H7 (cell line): ENCODE measurements around the gene C15orf61. TPM values are rescaled to one million over a fixed set of nuclear protein-coding genes. Genes with fewer than 3 reads are reported as not detected.
A peak's percentile ranks its signal among the peaks of the same experiment; 100 is the strongest.

Experiments
- DNase-seq: peaks from one replicate; pipeline ENCODE4 v3.0.0; 2012
- H3K27me3 ChIP-seq: 2 replicates; pipeline ENCODE4 v1.6.0; 2011; ENCODE audit warnings: mild to moderate bottlenecking, low read length; ENCODE audit not compliant: control insufficient read depth, insufficient read depth
- H3K36me3 ChIP-seq: replicated peaks from 2 replicates; pipeline ENCODE4 v1.5.1; 2011; ENCODE audit warnings: low read length; ENCODE audit not compliant: control insufficient read depth, insufficient read depth
- H3K4me3 ChIP-seq: 2 replicates; pipeline ENCODE4 v1.5.1; 2011; ENCODE audit warnings: low read depth, mild to moderate bottlenecking, control low read depth, low read length, moderate library complexity; ENCODE audit not compliant: insufficient read depth
- total RNA-seq: library from RNA; depleted of rRNA; stranded (reverse); fragments of >200 nt; shearing (Covaris generic); gene quantifications from 2 replicates; pipeline ENCODE4 v1.2.3, GENCODE V29; 2014

Gene C15orf61
- total RNA-seq, 1 experiment from 2014 or later, result 1.1 TPM

DNA sequence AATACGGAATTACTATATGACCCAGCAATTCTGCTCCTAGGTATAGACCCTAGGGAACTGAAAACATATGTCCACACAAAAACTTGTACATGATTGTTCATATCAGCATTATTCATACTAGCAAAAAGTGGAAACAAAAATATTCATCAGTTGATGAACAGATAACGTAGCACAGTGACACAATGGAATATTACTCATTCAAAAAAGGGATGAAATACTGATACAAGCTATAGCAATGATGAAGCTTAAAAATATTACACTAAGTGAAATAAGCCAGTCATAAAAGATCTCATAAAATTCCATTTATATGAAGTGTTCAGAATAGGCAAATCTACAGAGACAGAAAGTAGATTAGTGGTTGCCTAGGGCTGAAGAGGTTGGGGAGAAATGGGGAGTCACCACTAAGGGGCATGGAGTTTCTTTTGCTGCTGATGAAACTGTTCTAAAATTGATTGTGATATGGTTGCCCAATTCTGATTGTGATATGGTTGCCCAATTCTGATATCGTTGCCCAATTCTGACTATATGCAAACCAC, 10.5 kb downstream of the C15orf61 start:
- H3K4me3 ChIP-seq, result no peak overlapping the region
- no peaks in the 10 kb centered on the region for H3K27me3 ChIP-seq
- no peaks in the 10 kb centered on the region for H3K36me3 ChIP-seq
- DNase-seq, result no peak

DNA sequence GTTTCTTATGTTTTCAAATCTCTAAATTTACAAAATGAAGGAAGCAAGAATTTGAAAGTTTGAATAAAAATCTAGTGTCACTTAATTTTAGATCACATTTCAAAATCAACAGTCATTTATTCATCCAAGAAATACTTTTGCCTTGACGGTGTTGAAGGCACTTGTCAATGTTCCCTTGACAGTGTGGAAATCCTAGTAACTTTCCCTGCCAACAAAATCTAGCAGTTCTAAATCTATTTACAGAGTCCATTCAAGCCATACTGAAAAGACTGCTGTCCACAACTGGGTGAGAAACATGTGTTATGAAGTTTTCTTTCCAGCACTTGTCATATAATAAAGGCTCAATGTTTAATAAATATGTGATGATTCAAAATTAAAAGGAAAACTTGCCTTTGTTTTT, 12.9 kb downstream of the C15orf61 start:
- no peaks in the 10 kb centered on the region for H3K27me3 ChIP-seq

DNA sequence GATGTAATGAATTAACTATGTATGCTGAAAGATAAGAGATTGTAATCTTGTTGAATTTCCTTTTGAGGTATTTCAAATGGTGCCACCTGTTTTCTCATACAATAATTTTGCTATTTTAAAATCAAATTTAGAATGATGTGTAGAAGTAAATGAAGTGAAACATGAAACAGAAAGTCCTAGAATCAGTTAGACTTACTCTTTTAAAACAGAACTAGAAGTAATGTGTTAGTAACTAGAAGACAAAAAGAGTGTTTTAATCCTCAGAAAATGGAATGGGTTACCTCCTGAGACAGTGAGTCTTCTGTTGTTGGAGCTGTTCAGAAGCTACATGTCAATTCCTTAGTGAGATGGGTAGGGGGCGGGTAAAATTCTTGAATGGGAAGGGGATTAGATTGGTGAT, 13.4 kb downstream of the C15orf61 start:
- Histone ChIP-seq H3K36me3 (no peaks in the 10 kb centered on the region), H3K4me3 (no peak overlapping the region), H3K27me3 (no peaks in the 10 kb centered on the region)
- no peak for DNase-seq

More for the DNA sequence above, 12.9 kb downstream of the C15orf61 start:
- Histone ChIP-seq H3K4me3 (no peak overlapping the region), H3K36me3 (no peaks in the 10 kb centered on the region)
- no peak for DNase-seq

DNA sequence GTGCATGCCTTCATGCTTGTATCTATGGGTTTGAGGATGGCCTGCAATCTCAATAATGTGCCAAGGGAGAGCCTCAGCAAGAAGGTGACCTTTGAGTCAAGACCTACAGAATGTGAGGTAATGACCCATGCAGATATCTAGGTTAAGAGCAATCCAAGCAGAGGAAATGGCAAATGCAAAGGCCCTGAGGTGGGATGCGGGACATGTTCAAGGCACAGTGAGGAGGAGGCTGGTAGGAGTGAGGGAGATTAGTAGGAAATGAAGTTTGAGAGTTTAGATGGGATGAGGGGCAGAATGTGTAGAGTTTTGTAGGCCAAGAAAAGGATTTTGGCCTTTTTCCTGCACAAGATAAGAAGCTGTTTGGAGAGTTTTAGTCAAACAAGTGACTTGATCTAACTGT, 16.8 kb downstream of the C15orf61 start:
- Histone ChIP-seq H3K36me3 (no peaks in the 10 kb centered on the region), H3K27me3 (no peaks in the 10 kb centered on the region; the same call in 1 of the 2 replicates), H3K4me3 (no peak overlapping the region)
- no peak for DNase-seq

DNA sequence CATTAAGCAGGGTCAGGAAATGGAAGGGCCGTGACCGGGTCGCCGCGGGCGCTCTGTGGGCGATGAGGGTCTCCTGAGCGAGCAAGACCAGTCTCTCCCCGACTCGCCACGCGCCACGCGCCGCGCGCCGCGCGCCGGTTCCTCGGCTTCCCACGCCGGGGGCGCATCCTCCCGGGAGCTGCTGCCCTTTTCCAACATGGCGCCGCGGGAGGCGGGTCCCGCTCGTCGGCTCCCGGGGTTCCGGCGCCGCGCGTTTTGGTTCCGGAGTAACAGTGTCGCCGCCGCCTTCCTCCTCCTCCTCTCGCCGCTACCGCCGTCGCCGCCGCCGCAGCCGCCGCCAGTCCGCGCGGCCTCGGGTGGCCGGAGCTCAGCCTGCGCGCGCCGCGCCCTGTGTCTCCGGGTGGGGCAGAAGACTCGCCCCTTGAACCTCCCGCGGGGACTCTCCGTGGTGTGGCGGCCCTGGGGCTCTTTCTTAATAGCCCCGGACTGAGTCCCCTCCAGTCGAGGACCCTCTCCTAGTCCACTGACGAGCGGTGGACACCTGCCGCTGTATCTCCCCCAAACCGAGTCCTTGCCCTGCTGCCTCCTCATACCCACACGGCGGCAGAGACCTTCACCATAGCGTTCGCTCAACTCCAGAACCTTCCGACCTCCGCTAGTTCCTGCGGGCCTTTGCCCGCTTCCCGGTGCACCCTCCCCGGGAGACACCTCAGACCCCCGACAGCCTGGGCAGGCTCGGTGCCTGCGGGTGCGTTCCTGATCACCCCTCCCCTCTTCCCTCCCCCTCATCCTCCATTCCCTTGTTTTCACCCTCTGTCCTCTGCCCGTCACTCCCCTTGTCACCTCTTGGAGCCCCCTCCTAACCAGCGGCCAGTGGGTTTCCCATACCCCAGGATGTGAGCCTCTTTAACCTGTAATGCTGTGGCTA, 21.8 kb downstream of the C15orf61 start, which contains the start of gene MAP2K5:
TSS of gene MAP2K5 (plus strand) at position 284 of the 928 bp plus-strand sequence. CDS start at position 917, 633 bp downstream.
- H3K27me3 ChIP-seq, result no peaks in the 10 kb centered on the region; the same call in 1 of the 2 replicates
- peak within 1 kb of the TSS; percentile 58 for H3K4me3 ChIP-seq
- no peaks in the 10 kb centered on the region; the same call in 1 of the 2 replicates for H3K36me3 ChIP-seq
- DNase-seq, result peak; percentile 89

DNA sequence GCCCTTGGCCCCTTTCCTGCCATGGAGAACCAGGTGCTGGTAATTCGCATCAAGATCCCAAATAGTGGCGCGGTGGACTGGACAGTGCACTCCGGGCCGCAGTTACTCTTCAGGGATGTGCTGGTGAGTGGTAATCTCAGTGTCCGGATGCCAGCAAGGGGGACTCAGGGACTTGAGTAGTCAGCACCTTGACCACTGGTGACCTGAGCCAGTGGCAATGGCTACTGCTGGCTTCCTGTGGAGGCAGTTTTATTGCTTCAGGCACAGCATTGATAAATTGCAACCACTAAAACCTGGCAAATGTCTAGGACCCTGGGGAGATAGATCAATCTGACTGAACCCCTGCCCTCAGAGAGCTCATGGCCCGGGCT, 22.4 kb downstream of the C15orf61 start:
- H3K27me3 ChIP-seq, result no peaks in the 10 kb centered on the region; the same call in 1 of the 2 replicates
- DNase-seq, result no peak
- no peaks in the 10 kb centered on the region; the same call in 1 of the 2 replicates for H3K36me3 ChIP-seq
- H3K4me3 ChIP-seq, result peak overlapping the region; percentile 58

DNA sequence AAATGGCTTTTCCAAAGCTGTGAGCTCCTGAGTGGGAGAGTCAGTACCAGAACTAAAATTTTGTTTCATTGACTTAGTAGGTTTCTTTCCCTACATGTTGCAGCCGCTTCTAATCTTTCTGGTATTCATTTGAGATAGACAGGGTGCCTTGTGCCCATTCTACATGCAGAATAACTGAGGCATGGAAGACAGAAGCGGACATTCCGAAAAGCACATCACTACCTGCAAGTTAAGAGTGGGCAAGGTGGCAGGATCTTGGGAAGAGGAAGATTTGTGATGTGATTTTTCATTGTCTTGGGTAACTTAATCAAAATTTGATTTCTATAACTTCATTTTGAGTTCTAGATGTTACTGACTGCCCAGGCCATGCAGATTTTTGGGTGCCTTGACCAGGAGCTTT, 23.5 kb downstream of the C15orf61 start:
- Histone ChIP-seq H3K4me3 (no peak overlapping the region), H3K27me3 (no peaks in the 10 kb centered on the region; the same call in 1 of the 2 replicates), H3K36me3 (no peaks in the 10 kb centered on the region; the same call in 1 of the 2 replicates)
- no peak for DNase-seq

DNA sequence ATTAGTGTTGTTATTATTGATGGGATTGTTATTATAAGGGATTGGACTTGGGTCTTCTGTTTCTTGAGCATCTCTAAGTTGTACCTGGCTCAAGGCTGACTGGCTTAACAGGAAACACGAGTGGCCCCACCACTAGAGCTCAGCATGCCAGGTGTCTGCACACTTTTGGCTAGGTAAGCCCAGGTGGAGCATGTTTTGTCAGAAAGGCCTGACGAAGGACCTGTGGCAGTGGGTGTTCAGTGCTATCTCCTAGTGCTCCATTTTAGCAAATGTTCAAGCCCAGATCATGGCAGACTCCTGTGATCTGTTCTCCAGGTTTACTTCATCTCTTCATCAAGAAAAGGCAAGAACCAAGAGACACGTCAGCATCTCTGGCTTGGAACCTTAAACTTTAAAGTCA, 24.9 kb downstream of the C15orf61 start:
- no peak for DNase-seq
- no peaks in the 10 kb centered on the region; the same call in 1 of the 2 replicates for H3K36me3 ChIP-seq
- H3K4me3 ChIP-seq, result no peak overlapping the region
- no peaks in the 10 kb centered on the region; the same call in 1 of the 2 replicates for H3K27me3 ChIP-seq

DNA sequence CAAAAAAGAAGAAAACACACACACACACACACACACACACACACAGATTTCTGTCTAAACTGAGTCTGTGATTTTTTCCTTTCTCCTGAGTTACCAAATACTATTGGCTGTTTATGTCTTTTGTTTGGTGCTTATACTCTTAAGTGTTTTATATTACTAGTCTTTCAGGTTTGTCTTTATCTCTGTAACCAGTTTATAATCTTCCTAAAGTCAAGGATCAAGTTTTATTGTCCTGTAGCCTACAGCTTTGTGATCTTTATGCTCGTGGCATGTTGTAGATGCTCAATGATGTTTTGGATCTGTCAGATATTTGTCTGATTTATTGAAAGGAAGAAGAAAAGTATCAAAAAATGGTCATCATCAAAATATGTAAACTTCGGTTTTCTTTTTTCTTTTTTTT, 26.1 kb downstream of the C15orf61 start:
- Histone ChIP-seq H3K4me3 (no peak overlapping the region), H3K36me3 (peaks cover 2% of the 10 kb centered on the region), H3K27me3 (no peaks in the 10 kb centered on the region)
- DNase-seq, result no peak

DNA sequence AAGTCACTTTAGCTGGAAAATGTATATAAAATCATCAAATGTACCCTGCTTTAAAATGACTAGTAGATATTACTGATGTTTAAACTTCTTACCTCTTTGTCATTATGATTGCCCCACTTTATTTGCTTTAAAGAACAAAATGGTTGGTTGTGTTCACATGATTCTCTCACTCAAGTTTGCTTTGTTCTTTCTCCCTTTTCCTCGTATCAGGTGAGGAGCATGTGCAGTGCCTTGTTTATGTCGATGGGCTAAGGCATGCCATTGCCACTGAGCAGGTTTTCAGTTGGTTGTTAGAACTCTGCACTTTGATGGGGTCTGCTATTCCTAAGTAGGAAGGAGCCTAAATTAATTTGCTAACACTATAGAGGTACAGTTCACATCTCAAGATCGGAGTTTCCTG, 26.9 kb downstream of the C15orf61 start:
- no peak overlapping the region for H3K4me3 ChIP-seq
- H3K36me3 ChIP-seq, result peaks cover 2% of the 10 kb centered on the region
- DNase-seq, result no peak

DNA sequence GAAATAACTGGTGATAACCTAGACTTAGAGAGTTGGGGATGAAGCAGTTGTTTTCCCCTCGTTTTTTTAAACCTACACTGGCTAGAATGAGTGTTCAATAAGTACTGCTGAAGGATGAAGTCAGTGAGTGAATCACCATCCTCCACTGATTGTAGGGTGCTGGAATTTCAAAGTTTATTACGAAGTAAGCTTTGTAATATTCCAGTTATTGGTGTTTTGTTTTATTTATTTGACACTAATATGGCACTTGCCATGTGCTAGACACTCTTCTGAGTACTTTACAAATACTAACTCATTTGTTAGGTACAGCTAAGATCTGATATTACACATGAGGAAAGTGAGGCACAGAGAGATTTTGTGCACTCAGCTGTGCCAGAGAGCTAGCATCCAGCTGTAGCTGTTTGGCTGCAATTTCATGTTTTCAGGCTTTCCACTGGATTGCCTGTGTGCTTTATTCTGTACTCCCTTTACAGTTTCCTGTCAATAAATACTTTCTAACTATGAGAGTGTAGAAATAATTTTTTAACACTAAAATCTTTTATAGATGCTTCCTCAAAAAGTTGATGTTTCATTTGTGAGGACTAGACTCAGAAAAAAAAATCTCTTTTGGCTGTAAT, 27.4 kb downstream of the C15orf61 start:
- Histone ChIP-seq H3K4me3 (no peak overlapping the region), H3K27me3 (no peaks in the 10 kb centered on the region), H3K36me3 (peaks cover 2% of the 10 kb centered on the region)
- DNase-seq, result no peak

More for the DNA sequence above, 26.9 kb downstream of the C15orf61 start:
- no peaks in the 10 kb centered on the region for H3K27me3 ChIP-seq

DNA sequence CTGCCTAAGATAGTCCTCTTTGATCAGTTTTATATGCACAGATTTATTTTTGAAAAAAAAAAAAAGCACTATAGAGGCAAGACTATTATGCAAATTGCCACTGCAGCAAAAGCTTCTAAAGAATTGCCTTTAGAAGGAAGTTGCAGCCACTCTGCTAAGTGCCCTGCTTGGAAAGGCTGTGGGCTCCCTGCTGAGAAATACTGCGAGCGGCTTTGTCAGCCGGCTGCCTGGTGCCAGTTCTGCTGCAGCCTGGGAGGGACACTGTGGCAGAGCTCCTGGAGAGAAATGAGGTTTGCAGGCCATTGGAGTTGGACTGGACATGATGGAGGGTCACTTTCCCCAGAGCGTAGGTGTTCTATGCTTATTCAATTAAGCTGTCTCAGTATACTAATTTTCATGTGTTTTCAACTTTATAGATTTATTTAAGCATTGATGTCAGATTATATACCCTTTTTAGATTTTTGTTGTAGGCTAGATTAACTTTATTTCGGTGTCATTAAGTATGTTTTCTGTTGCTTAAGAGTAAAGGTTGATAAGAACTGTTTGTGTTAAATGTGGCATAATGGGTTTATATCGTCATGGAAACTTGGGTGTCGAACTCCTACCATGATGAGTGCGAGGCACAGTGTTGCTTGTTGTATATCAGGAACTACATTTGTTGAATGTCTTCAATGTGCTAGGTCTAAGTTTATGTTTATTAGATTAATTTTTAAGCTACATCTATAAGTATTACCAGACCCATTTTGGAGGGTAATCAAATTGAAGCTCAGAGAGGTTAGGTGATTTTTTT, 28.1 kb downstream of the C15orf61 start:
- Histone ChIP-seq H3K36me3 (peaks cover 2% of the 10 kb centered on the region), H3K4me3 (no peak overlapping the region), H3K27me3 (no peaks in the 10 kb centered on the region)
- DNase-seq, result peak; percentile 71

DNA sequence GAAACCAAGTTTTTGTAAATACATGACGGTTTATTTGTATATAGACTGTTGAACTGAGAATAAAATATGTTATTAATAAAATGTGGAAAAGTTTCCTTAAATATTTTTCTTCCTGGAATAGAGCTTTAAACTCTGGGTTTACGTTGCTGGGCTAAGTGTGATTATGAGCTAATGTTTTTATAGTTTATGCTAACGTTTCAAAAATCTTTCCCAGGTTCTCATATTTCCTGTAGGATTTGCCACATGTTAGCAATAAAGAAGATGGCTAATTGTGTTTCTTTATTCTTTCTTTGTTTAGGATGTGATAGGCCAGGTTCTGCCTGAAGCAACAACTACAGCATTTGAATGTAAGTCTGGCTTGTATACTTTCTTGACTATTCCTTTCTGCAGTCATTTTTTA, 28.8 kb downstream of the C15orf61 start:
- H3K36me3 ChIP-seq, result peaks cover 2% of the 10 kb centered on the region
- no peaks in the 10 kb centered on the region for H3K27me3 ChIP-seq
- no peak for DNase-seq
- H3K4me3 ChIP-seq, result no peak overlapping the region

DNA sequence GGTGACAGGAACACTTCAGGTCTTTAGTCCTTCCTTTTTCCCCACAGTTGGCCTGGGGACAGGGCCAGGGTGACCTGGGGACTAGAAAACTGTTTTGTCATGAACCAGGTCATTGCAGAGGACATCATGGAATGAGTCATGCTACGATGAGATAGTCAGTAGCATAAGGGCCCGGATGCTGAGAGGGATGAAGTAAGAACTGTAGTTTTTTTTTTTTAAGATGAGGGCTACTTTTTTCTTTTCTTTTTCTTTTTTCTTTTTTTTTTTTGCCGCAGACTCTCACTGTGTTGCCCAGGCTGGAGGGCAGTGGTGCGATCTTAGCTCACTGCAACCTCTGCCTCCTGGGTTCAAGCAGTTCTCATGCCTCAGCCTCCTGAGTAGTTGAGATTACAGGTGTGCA, 29.6 kb downstream of the C15orf61 start:
- DNase-seq, result no peak
- Histone ChIP-seq H3K36me3 (peaks cover 2% of the 10 kb centered on the region), H3K27me3 (no peaks in the 10 kb centered on the region), H3K4me3 (no peak overlapping the region)
